Epithelial cell of esophagus (primary cell): ENCODE measurements around the gene RABGGTA.

ENCODE experiments used
- DNase-seq: peaks from one replicate; pipeline ENCODE4 v3.0.0; 2010; ENCODE audit warnings: low read depth
- H3K4me3 ChIP-seq: 2 replicates; pipeline ENCODE4 v1.5.1; 2011; ENCODE audit warnings: mild to moderate bottlenecking, low read length, control low read depth
- CTCF ChIP-seq: IDR thresholded peaks from 2 replicates; pipeline ENCODE4 v1.5.1; 2011; ENCODE audit warnings: low read depth, mild to moderate bottlenecking, low read length, control low read depth, inconsistent platforms; ENCODE audit not compliant: insufficient read depth; ENCODE audit errors: missing control alignments

The RABGGTA gene

GRCh38 chr14:24237463-24237955 is 33.9 kb downstream of the RABGGTA start:
- H3K4me3 ChIP-seq = no peak overlapping the region
- DNase-seq = no peak
- TF ChIP-seq CTCF = no peak

DNA sequence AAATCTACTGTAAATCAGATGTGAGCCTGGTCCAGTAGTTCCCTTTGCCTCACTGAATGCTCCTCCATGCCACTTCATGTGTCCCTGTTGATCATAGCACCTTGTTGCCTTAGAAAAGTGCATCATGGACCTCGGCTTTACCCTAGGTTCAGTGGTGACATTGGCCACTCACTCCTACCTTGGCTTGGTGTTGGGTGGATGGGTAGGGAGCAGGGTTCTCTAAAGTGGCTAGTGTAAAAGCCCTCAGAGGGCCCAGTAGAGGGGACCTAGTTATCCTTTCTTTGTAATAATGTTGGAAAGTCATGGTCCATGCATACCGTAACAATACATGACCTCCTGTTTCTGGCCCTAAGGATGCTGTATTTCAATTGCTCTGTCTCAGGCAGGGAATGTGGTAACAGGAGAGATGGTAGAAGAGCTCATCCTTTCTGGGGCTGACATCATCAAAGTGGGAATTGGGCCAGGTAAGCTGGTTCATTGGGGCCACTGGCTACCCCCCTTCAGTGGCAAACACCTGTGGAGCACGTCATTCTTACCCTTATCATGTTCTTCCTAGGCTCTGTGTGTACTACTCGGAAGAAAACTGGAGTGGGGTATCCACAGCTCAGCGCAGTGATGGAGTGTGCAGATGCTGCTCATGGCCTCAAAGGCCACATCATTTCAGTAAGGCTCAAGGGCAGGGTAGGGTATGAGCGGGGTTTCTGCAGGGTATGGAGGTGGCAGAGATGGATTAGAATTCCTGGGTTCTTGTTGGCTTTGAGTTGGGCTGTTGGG is 34.5 kb downstream of the RABGGTA start:
- no peak for DNase-seq
- H3K4me3 ChIP-seq = no peak overlapping the region
- TF ChIP-seq CTCF = no peak

DNA sequence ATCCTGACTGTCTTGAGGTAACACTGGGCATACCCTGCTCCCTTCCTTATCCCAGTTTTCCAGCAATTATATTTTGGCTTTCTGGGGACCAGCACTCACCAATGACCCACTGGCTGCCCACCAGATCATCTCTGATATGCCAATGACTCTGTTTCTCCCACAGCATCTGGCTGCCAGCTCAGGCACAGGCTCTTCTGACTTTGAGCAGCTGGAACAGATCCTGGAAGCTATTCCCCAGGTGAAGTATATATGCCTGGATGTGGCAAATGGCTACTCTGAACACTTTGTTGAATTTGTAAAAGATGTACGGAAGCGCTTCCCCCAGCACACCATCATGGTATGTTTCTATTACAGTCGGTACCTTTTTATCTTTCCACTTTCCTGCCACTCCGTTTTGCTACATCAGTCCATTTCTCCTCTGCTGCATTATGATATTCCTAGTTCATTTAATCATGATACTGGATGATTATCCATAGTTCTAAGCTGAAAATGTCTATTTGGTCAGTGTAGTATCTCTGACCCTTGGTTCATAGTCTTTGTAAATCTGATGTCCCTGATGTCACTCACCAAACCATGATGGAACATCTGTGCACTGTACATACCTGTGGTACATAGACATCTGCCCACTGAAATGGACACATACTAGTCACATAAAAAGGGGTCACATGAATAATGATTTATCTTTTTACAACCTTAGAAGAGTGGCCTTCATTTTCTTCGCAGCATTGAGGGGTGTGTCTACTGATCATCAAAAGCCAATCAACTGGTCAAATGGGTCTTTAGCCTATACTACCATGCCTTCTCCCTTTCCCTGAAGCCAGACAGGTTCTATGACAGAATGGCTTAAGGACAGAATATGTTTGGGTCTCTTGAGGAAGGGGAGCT is 35.4 kb downstream of the RABGGTA start:
- DNase-seq = no peak
- TF ChIP-seq CTCF = no peak
- H3K4me3 ChIP-seq = no peak overlapping the region

DNA sequence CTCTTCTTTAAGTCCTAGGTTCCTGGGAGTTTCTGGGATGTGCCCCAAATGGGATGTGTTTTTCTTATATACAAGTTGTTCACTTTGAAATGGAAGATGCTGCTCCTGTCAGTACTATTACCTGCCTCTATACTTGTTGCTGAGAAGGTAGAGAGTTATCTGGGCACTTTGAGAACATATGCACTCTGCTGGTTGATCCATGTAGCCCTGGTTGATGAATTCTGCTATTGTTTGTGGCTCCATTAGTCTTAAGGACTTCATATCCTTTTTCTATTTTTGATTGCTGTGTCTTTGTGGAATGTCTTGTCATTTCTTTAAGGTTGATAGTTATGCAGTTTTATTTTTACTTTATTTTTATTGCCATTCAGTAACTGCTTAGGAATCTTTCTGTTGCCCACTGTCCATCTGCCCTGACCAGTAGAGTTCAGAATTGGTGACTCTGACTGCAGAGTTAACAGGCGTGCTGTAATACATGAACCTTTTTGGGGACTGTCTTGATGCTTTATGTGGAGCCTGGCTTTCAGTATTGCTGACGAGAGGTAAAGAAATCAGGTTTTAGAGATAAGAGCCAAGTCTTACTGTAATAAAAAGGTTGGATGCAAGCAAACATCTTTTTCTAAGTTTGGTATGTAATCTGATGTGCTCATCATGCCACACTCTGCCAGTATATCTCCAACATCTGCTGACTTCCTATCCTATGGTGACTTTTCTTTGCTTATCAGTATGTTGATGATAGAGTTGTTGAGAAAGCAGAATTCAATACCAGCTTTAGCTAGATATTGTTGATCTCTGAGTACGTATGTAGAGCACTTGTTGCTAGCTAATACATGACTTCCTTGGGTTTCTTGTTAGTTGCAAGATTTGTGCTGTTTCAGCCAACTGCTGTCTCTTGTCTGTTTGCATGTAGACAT is 37.0 kb downstream of the RABGGTA start:
- no peak overlapping the region for H3K4me3 ChIP-seq
- TF ChIP-seq CTCF = no peak
- DNase-seq = no peak

DNA sequence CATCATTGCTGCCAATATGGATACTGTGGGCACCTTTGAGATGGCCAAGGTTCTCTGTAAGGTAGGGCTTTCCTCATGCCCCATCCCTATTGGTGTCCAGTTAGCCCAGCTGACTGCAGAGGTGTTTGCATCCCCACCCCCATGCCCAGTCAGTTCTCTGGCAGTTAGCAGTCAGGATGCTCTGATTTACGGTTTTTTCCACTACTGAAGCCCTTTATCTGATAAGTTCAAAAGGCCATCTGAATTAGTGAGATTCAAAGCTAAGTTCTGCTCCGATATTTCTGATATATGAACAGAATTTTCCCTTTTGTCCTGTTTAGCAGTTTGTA is 37.9 kb downstream of the RABGGTA start:
- no peak for TF ChIP-seq CTCF
- DNase-seq = no peak
- H3K4me3 ChIP-seq = peak overlapping the region; percentile 95

DNA sequence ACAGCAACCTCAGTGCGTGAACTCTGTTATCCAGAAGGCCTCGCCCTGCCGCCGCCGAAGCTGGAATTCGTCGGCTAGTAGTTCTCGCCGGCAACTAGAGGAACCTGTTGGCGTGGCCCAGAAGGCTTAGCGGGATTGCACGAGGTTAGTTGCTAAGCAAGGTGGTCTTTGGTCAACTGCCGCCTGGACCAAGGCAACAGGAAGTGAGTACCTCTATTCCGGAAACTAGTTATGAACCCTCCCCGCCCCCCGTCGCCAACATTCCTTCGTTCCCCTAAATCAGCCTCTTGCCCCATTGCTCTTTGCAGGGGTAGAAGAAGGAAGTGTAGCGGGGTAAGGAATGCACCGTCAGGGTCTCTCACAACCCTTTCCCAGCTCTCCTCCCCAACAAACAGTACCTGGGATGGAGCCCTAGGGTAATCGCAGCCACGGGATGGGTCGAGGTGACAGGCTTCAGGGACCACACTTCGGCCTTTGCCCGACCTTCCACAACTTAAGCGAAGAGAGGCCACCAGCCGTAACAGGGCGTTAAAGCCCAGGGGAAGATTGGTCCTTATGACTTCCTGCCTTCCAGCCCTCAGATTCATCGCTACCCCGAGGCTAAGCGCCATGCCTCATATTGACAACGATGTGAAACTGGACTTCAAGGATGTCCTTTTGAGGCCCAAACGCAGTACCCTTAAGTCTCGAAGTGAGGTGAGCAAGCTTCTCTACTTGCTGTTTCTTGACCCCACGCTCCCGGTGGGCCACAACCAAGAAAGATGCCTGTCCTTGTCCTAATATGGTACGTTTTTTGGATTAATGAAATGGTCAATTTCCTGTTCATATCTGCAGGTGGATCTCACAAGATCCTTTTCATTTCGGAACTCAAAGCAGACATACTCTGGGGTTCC is 38.5 kb downstream of the RABGGTA start, which contains the start of gene GMPR2:
TSS of gene GMPR2 (plus strand) at position 285 of the 893 bp plus-strand sequence. CDS start at position 610, 325 bp downstream.
- no peak for DNase-seq
- no peak for TF ChIP-seq CTCF
- peak within 1 kb of the TSS; percentile 95 for H3K4me3 ChIP-seq
